ENCODE data around the gene TEX26.
"Not testable (repeated sequence)": the region's sequence is repeated elsewhere in the genome, so short reads cannot be mapped to it uniquely, and the experiment has no call there.

The TEX26 gene

GRCh38 chr13:30920162-30920909 lies 12.1 kb upstream of the TEX26 start:
- DNase-seq: no peak

GRCh38 chr13:30923418-30923817 lies 9.0 kb upstream of the TEX26 start:
- DNase-seq: no peak

- no peak for DNase-seq
These were observed 7.7 kb upstream of the TEX26 start for GRCh38 chr13:30924721-30925120.

GRCh38 chr13:30925429-30925828 lies 7.0 kb upstream of the TEX26 start:
- no peak for DNase-seq

- no peak for DNase-seq
These were observed 5.7 kb upstream of the TEX26 start for GRCh38 chr13:30926781-30927180.

- not testable (repeated sequence) for DNase-seq
These were observed 5.3 kb upstream of the TEX26 start for GRCh38 chr13:30927188-30927587.

- DNase-seq: no peak
These were observed 4.9 kb upstream of the TEX26 start for GRCh38 chr13:30927595-30927994.

- DNase-seq: no peak
These were observed 3.5 kb upstream of the TEX26 start for GRCh38 chr13:30928978-30929377.

GRCh38 chr13:30933354-30933670 lies 856 bp downstream of the TEX26 start:
- no peak for DNase-seq

- DNase-seq: no peak
These were observed 1.9 kb downstream of the TEX26 start for GRCh38 chr13:30934381-30934780.

GRCh38 chr13:30934803-30935202 lies 2.3 kb downstream of the TEX26 start:
- DNase-seq: no peak

GRCh38 chr13:30936971-30937370 lies 4.5 kb downstream of the TEX26 start:
- no peak for DNase-seq

- DNase-seq: no peak
These were observed 11.4 kb downstream of the TEX26 start for GRCh38 chr13:30943881-30944280.

- DNase-seq: no peak
These were observed 24.9 kb downstream of the TEX26 start for GRCh38 chr13:30957258-30957943.

GRCh38 chr13:30959678-30960077 lies 27.2 kb downstream of the TEX26 start:
- no peak for DNase-seq

- DNase-seq: peak in 1 of 2 experiments; percentile 5
These were observed 31.3 kb downstream of the TEX26 start for GRCh38 chr13:30963791-30964190.

GRCh38 chr13:30965380-30965779 lies 32.9 kb downstream of the TEX26 start:
- no peak for DNase-seq

- no peak for DNase-seq
These were observed 33.6 kb downstream of the TEX26 start for GRCh38 chr13:30966101-30966500.

- DNase-seq: no peak
These were observed 36.4 kb downstream of the TEX26 start for GRCh38 chr13:30968846-30969245.

GRCh38 chr13:30971575-30971974 lies 39.1 kb downstream of the TEX26 start:
- no peak for DNase-seq

GRCh38 chr13:30972888-30973377 lies 40.5 kb downstream of the TEX26 start:
- DNase-seq: no peak

GRCh38 chr13:30974350-30974749 lies 41.9 kb downstream of the TEX26 start:
- no peak for DNase-seq

- no peak for DNase-seq
These were observed 43.6 kb downstream of the TEX26 start for GRCh38 chr13:30976025-30976424.

Data from NCI-H187 (cell line).